SK-N-SH treated with all-trans-retinoic acid at 6 μM for 48 hours (cell line): ENCODE measurements around the gene IL20RA.
"Not testable (repeated sequence)": the region's sequence is repeated elsewhere in the genome, so short reads cannot be mapped to it uniquely, and the experiment has no call there.

Source experiments
- ATAC-seq: fragments of 200-7000 bp; cut with Tn5 transposase; 3 replicates; pipeline ENCODE4 v1.9.1; 2020; ENCODE audit warnings: mild to moderate bottlenecking, moderate library complexity
- ARNTL ChIP-seq: fragments of 450-650 bp; formaldehyde crosslinking; IDR thresholded peaks from 2 replicates; pipeline ENCODE4 v1.5.0; 2020; ENCODE audit warnings: low read depth, mild to moderate bottlenecking, moderate library complexity, borderline replicate concordance
- CREB5 ChIP-seq: fragments of 250-450 bp; sonication (Bioruptor Pico); IDR thresholded peaks from 2 replicates; pipeline ENCODE4 v1.5.1; 2020; ENCODE audit warnings: low read depth, mild to moderate bottlenecking, moderate library complexity
- CSDC2 ChIP-seq: fragments of 250-450 bp; sonication (Bioruptor Pico); IDR thresholded peaks from 2 replicates; pipeline ENCODE4 v1.5.0; 2020; ENCODE audit warnings: mild to moderate bottlenecking, moderate library complexity
- CSRNP3 ChIP-seq: fragments of 250-450 bp; sonication (Bioruptor Pico); IDR thresholded peaks from 2 replicates; pipeline ENCODE4 v1.5.1; 2021; ENCODE audit warnings: mild to moderate bottlenecking, moderate library complexity
- ESRRG ChIP-seq: fragments of 250-450 bp; sonication (Bioruptor Pico); IDR thresholded peaks from 2 replicates; pipeline ENCODE4 v1.6.1; 2021; ENCODE audit warnings: mild to moderate bottlenecking
- GLIS3 ChIP-seq: fragments of 250-450 bp; sonication (Bioruptor Pico); IDR thresholded peaks from 2 replicates; pipeline ENCODE4 v1.5.0; 2020; ENCODE audit warnings: mild to moderate bottlenecking, moderate library complexity
- ISL1 ChIP-seq: fragments of 250-450 bp; sonication (Bioruptor Pico); IDR thresholded peaks from 2 replicates; pipeline ENCODE4 v2.1.2; 2022; ENCODE audit warnings: mild to moderate bottlenecking, moderate library complexity
- OSR1 ChIP-seq: fragments of 250-450 bp; sonication (Bioruptor Pico); IDR thresholded peaks from 2 replicates; pipeline ENCODE4 v1.8.0; 2022; ENCODE audit warnings: moderate library complexity, mild to moderate bottlenecking, inconsistent platforms
- PATZ1 ChIP-seq: fragments of 250-450 bp; sonication (Bioruptor Pico); IDR thresholded peaks from 2 replicates; pipeline ENCODE4 v1.8.0; 2020; ENCODE audit warnings: mild to moderate bottlenecking, moderate library complexity, borderline replicate concordance
- PPARA ChIP-seq: fragments of 250-450 bp; sonication (Bioruptor Pico); IDR thresholded peaks from 2 replicates; pipeline ENCODE4 v1.5.0; 2020; ENCODE audit warnings: mild to moderate bottlenecking, borderline replicate concordance
- RARB ChIP-seq: fragments of 250-450 bp; sonication (Bioruptor Pico); IDR thresholded peaks from 2 replicates; pipeline ENCODE4 v1.8.0; 2021; ENCODE audit warnings: mild to moderate bottlenecking, moderate library complexity
- TCF4 ChIP-seq: fragments of 250-450 bp; sonication (Bioruptor Pico); IDR thresholded peaks from 2 replicates; pipeline ENCODE4 v1.8.0; 2021; ENCODE audit warnings: mild to moderate bottlenecking, moderate library complexity, borderline replicate concordance
- TOX ChIP-seq: fragments of 250-450 bp; sonication (Bioruptor Pico); IDR thresholded peaks from 2 replicates; pipeline ENCODE4 v1.8.0; 2021; ENCODE audit warnings: mild to moderate bottlenecking, moderate library complexity, borderline replicate concordance
- TSHZ2 ChIP-seq: fragments of 250-450 bp; sonication (Bioruptor Pico); IDR thresholded peaks from 2 replicates; pipeline ENCODE4 v1.5.0; 2020; ENCODE audit warnings: mild to moderate bottlenecking, moderate library complexity
- ZC3H10 ChIP-seq: fragments of 250-450 bp; sonication (Bioruptor Pico); IDR thresholded peaks from 2 replicates; pipeline ENCODE4 v1.5.1; 2021; ENCODE audit warnings: mild to moderate bottlenecking, moderate library complexity
- ZNF565 ChIP-seq: fragments of 450-650 bp; formaldehyde crosslinking; conservative IDR thresholded peaks from 2 replicates; pipeline ENCODE4 v1.5.0; 2020; ENCODE audit warnings: low read depth, mild to moderate bottlenecking, moderate library complexity
- ZNF8 ChIP-seq: fragments of 450-650 bp; formaldehyde crosslinking; IDR thresholded peaks from 2 replicates; pipeline ENCODE4 v1.5.0; 2020; ENCODE audit warnings: mild to moderate bottlenecking, moderate library complexity

The IL20RA gene

GRCh38 chr6:136977075-136977474 lies 67.7 kb downstream of the IL20RA start:
- TF ChIP-seq TSHZ2, result no peak
- ATAC-seq, result no peak

- no peak for TF ChIP-seq ZNF8 (CRISPR knock-in tag)
- no peak for TF ChIP-seq PATZ1 (CRISPR knock-in tag)
- ATAC-seq, result no peak
These were observed 69.6 kb downstream of the IL20RA start for GRCh38 chr6:136975089-136975715.

- ATAC-seq, result not testable (repeated sequence)
These were observed 71.0 kb downstream of the IL20RA start for GRCh38 chr6:136973781-136974180.

GRCh38 chr6:136971609-136972008 lies 73.2 kb downstream of the IL20RA start:
- ATAC-seq, result no peak
- TF ChIP-seq PPARA (no peak), CREB5 (no peak), ARNTL (CRISPR knock-in tag) (no peak), CSDC2 (CRISPR knock-in tag) (no peak), RARB (CRISPR knock-in tag) (no peak), ZC3H10 (CRISPR knock-in tag) (no peak), TCF4 (CRISPR knock-in tag) (no peak), TSHZ2 (no peak), ESRRG (CRISPR knock-in tag) (no peak), ISL1 (no peak), OSR1 (CRISPR knock-in tag) (no peak), CSRNP3 (CRISPR knock-in tag) (no peak), GLIS3 (CRISPR knock-in tag) (no peak), ZNF8 (CRISPR knock-in tag) (no peak)
- TF ChIP-seq, all 23 proteins: peak for 0

GRCh38 chr6:136969930-136970329 lies 74.8 kb downstream of the IL20RA start:
- no peak for TF ChIP-seq ESRRG (CRISPR knock-in tag)
- TF ChIP-seq TOX (CRISPR knock-in tag), result no peak
- TF ChIP-seq PPARA, result no peak
- TF ChIP-seq CSRNP3 (CRISPR knock-in tag), result no peak
- TF ChIP-seq ZNF565 (CRISPR knock-in tag), result no peak
- TF ChIP-seq CREB5, result no peak
- no peak for ATAC-seq
